D341Med (cell line): ENCODE measurements around the gene TSTD2.

Experiments
- DNase-seq: peaks from one replicate; pipeline ENCODE4 v3.0.0; 2012; ENCODE audit warnings: low spot score

The TSTD2 gene

GRCh38 chr9:97632985-97633858, at the start of gene TSTD2, which contains the start of gene NCBP1:
TSTD2 (minus strand) TSS chr9:97633368; CDS start chr9:97627562, 5,806 bp downstream.
NCBP1 (plus strand) TSS chr9:97633821; CDS start chr9:97633882, 61 bp downstream.
- DNase-seq = peak; percentile 95

DNA sequence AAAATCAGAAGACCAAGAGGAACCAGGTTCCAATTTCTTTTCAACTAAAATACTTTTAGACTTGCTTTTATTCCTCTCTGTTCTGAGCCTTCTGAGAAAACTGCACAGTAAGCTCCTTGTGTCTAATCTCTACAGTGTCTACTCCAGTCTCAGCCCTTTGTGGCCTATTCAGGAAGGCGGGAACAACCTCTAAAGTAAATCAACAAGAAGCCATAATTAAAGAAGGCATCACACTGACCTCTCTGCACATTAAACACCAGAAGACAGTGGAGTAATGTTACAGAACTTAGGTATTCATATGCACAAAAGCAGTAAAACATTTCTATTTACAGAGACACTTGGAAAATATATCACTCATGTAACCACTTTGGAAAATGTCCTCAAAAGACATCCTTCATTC, 49.1 kb upstream of the TSTD2 start:
- DNase-seq = no peak

DNA sequence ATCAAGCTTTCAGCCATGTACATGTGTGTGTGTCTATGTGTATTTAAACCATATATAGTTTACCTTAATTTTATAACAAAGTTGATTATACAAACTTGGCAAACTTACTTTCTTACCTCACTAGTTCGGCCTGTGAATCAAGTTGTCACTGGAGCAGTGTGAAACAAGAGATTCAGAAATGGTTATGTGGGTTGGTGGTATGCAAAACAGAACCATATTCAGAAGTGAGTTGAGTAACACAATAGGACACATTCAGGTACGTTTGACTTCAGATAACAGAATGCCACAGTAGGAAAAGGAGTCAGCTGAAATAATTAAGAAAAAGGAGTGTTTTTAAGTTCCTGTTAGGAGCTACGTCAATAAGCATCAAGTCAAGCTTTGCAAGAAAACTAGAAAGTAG, 42.5 kb upstream of the TSTD2 start:
- DNase-seq = no peak

DNA sequence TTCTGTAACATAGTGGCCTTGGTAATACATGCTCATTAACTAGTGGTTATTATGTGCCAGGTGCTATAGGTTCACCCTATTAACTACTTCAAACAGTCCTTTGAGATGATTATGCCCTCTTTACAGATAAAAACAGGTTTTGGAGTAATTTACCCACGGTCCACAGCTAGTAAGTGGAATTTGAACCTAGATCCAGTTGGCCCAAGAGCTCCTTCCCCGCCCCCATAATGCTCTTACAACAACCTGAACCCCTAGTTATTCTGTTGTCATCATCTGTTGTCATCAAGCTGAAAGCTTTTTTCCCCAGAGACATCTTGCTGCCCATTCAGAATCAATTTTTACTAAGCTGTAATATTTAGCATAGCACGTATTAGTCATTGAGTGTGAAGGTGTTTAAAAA, 40.8 kb upstream of the TSTD2 start:
- no peak for DNase-seq

- DNase-seq = no peak
Observed at GRCh38 chr9:97672403-97672802, 39.2 kb upstream of the TSTD2 start.

- no peak for DNase-seq
Observed at GRCh38 chr9:97670586-97670985, 37.4 kb upstream of the TSTD2 start.

- DNase-seq = no peak
Observed at GRCh38 chr9:97668485-97668884, 35.3 kb upstream of the TSTD2 start.

DNA sequence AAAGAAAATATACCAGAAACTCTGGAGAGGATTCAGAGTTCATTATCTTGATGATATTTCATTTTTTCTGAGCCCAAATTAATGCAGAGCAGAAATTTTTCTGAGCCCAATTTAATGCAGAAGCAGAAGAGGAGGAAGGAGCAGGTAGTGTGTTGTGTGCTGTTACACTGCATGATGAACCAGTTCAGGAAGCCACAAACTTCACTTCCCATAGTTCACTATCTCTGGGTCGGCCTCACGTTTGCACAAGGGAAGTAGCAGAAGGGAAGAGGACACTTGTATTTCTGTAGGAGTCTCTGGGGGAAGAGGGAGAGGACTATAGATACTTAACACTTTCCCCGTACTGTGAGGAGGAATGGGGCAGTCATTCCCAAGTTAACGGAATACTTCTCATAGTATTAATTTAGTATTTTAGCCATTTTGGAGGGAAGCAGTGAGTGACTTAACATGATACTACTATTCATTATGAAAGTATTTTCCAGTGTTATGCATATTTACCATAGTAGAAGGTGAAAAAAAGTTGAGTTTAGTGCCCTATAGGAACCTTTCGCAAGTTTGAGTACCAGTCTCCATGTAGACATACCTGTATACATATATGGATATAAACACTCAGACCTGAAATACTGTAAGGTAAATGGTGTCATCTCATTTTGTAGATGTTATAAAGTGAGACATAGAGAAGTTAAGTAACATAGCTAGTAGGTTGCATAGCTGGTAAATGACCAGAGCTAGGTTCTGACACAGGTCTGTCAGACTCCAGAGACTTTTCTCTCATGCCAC, 33.9 kb upstream of the TSTD2 start:
- no peak for DNase-seq

GRCh38 chr9:97665742-97666141, 32.6 kb upstream of the TSTD2 start:
- no peak for DNase-seq

GRCh38 chr9:97660847-97661246, 27.7 kb upstream of the TSTD2 start:
- no peak for DNase-seq

- DNase-seq = no peak
Observed at GRCh38 chr9:97660340-97660739, 27.2 kb upstream of the TSTD2 start.

DNA sequence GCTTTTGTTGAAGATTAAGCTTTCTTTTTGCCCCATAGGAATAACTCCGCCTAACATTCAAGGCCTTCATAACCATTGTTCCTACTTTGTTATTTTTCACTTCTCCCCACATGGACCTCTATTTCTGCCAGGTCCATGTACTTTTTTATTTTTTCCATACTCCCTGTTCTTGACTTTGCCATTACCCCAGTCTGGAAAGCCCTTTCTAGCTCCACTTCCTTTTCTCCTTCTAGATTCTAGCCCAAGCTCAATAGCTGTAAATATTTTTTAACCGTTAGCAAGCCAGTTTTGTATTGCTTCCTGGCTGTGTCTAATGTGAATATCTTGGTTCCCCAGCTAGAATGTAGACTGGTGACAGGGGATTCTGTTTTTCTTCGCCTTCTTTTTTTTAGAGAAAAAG, 26.6 kb upstream of the TSTD2 start:
- DNase-seq = no peak

GRCh38 chr9:97658707-97659106, 25.5 kb upstream of the TSTD2 start:
- no peak for DNase-seq

- no peak for DNase-seq
Observed at GRCh38 chr9:97651646-97652045, 18.5 kb upstream of the TSTD2 start.

- DNase-seq = no peak
Observed at GRCh38 chr9:97647996-97648395, 14.8 kb upstream of the TSTD2 start.

DNA sequence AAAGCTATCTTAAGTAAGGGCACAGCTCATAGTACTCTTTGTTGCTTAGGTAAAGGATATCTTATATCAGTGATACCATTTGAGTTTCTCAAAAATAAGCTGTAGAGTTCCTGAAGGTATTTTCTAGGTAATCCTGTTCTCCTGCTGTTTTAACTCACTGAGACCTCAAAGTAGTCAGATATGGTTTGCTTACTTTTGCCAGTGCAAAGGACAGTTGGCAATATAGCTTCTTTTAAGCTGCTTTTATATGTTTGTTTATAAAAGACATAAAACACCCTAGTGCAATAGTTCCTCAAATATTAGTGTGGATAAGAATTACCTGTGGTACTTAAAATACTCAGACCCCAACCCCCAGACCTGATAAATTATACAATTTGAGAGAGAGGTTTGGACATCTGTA, 12.6 kb upstream of the TSTD2 start:
- DNase-seq = no peak

DNA sequence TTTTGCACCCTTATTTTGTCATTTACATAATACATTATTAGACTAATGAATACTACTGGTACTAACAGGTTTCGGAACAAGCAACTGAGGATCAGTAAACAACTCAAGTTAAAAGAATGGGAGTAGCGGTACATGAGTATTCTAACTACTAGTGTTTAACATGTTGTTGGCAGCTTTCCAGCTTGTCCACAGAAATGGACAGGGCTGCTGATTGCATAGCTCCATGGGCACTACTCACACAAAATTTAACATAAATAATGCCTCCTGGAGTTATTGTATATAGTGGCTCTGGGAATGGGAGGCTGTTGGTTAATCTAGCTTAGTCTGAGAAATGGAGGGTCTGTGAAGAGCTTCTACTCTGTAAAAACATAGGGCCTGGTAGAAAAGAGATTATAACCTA, 7.2 kb upstream of the TSTD2 start:
- no peak for DNase-seq

- no peak for DNase-seq
Observed at GRCh38 chr9:97638666-97639065, 5.5 kb upstream of the TSTD2 start.

DNA sequence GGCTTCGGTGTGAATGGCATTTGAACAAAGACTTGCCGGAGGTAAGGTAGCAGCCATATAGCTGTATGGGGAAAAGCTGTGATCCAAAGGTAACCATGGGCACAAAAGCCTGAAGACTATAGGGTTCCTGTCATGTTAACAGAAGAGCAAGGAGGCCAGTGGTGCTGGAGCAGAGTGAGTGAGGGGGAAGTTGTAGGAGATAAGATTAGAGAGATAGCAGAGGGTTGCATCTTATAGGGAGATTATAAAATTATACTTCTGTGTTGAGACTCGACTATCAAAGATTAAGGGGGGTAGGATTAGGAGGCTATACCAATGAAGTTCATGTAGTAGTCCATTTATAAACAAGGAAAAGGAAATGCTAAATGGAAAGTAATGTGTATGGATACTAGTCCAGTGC, 3.7 kb upstream of the TSTD2 start:
- no peak for DNase-seq

- no peak for DNase-seq
Observed at GRCh38 chr9:97635026-97635425, 1.9 kb upstream of the TSTD2 start.

DNA sequence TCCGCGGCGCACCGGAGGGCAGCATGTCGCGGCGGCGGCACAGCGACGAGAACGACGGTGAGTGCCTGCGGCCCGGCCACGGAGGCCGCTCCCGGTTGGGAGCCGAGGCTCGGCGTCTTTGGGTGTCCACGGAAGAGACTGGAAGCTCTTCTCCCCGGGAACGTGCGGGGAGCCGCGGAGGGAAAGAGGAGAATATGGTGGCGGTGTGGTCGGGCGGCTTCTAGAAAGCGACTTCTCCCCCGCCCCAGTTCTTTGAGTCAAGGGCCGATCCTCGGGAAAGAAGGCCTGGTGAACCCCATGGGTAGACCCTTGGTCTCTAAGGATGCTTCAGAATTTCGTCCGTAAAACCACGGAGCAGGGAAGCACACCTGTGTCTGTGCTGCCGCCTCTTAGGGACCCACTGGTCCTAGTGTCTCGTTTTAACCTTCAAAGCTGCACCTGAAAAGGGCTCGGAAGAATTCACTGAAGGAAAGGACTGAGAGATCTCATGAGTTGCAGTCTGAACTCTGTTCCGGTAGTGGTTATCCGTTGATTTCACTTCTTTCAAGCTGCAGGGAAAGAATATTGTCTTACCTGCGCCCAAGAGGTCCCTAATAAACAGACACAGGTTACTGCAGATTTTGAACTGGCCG, 807 bp upstream of the TSTD2 start:
- no peak for DNase-seq

GRCh38 chr9:97632248-97632984, 752 bp downstream of the TSTD2 start:
- peak; percentile 42 for DNase-seq
